PFSK-1 (cell line): ENCODE results near the gene MYF5.

ENCODE experiments used
- FOXP2 ChIP-seq: optimal IDR thresholded peaks from 2 replicates; pipeline ENCODE3; 2011; ENCODE audit warnings: borderline replicate concordance, control low read depth, inconsistent platforms; ENCODE audit not compliant: insufficient read depth; ENCODE audit errors: extremely low read length, extremely low read depth
- POLR2AphosphoS5 ChIP-seq: IDR thresholded peaks from 2 replicates; pipeline ENCODE4 v1.6.1; 2012; ENCODE audit warnings: low read depth, mild to moderate bottlenecking, control low read depth, low read length, moderate library complexity
- SIN3A ChIP-seq: IDR thresholded peaks from 2 replicates; pipeline ENCODE4 v1.6.1; 2012; ENCODE audit warnings: mild to moderate bottlenecking, low read length, moderate library complexity, borderline replicate concordance; ENCODE audit not compliant: insufficient read depth
- TAF1 ChIP-seq: IDR thresholded peaks from 2 replicates; pipeline ENCODE4 v1.6.1; 2012; ENCODE audit warnings: low read length, control low read depth, borderline replicate concordance; ENCODE audit not compliant: insufficient read depth
- TF ChIP-seq, protein P1 (sequence below), 2 experiments: IDR thresholded peaks; 2 replicates each; pipeline versions ENCODE4 v1.6.1 to v1.8.0; 2011 to 2012; ENCODE audit warnings: low read depth in 2 of 2, low read length in 2 of 2, control low read depth in 1 of 2, inconsistent platforms in 1 of 2, mild to moderate bottlenecking in 1 of 2, moderate library complexity in 1 of 2; ENCODE audit not compliant: insufficient read depth in 1 of 2

DNA sequence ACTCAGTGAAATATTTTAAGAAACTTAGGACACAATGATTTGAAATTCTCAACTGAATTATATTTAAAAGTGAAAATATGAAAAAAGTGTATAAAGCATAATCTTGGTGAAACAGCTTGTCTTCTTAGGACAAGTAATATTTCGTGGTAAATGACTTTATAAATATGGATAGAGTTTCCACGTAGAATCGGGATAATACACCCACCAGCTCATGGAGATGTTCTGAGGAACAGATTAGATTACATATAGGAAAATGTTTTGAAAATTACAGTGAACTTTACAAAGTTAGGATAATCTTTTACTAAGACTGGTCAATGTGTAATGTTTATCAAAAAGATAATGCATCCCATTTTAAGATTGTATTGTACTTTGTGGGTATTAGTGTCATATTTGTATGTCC, 34.9 kb upstream of the MYF5 start:
- no peak for TF ChIP-seq SIN3A
- TF ChIP-seq, protein P1, sequence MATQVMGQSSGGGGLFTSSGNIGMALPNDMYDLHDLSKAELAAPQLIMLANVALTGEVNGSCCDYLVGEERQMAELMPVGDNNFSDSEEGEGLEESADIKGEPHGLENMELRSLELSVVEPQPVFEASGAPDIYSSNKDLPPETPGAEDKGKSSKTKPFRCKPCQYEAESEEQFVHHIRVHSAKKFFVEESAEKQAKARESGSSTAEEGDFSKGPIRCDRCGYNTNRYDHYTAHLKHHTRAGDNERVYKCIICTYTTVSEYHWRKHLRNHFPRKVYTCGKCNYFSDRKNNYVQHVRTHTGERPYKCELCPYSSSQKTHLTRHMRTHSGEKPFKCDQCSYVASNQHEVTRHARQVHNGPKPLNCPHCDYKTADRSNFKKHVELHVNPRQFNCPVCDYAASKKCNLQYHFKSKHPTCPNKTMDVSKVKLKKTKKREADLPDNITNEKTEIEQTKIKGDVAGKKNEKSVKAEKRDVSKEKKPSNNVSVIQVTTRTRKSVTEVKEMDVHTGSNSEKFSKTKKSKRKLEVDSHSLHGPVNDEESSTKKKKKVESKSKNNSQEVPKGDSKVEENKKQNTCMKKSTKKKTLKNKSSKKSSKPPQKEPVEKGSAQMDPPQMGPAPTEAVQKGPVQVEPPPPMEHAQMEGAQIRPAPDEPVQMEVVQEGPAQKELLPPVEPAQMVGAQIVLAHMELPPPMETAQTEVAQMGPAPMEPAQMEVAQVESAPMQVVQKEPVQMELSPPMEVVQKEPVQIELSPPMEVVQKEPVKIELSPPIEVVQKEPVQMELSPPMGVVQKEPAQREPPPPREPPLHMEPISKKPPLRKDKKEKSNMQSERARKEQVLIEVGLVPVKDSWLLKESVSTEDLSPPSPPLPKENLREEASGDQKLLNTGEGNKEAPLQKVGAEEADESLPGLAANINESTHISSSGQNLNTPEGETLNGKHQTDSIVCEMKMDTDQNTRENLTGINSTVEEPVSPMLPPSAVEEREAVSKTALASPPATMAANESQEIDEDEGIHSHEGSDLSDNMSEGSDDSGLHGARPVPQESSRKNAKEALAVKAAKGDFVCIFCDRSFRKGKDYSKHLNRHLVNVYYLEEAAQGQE (IDR thresholded peaks at IDR 0.05; ENCODE audit: insufficient read depth in 1 of 2, low read depth in 2 of 2, low read length in 2 of 2): no peak
- TF ChIP-seq TAF1: no peak
- TF ChIP-seq POLR2AphosphoS5: no peak
- TF ChIP-seq FOXP2: no peak
